ENCODE results near the gene FZD1. TPM values are rescaled to one million over a fixed set of nuclear protein-coding genes. Genes with fewer than 3 reads are reported as not detected.

The FZD1 gene
- total RNA-seq, 1 experiment from 2014 or later: 7.9 TPM

DNA sequence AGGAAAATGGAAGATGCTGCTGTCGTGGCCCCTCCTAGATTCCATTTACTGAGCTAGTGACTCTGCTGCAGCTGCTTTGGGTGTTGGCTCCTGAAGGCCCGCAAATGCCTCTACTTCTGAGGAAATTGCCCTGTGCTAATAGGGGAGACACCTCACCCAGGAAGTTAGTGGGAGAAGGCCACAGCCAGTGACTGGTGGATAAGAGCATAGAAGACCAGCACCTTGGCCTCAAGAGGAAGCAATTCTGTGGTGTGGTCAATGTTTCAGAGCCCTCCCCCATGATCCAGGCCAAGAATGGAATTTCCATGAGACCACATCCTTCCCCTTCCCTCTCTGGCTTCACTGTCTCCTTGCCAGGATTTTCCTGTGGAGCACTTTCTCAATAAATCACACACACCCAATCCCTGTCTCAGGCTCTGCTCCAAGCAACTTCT, 25.0 kb upstream of the FZD1 start:
- no peaks in the 10 kb centered on the region for H3K36me3 ChIP-seq (ENCODE audit: insufficient read depth, low read length)
- no peaks in the 10 kb centered on the region for H3K27me3 ChIP-seq (ENCODE audit: low read length)
- no peaks in the 10 kb centered on the region for H3K9me3 ChIP-seq (ENCODE audit: low read length)
- no peak for DNase-seq
- H3K4me3 ChIP-seq (ENCODE audit: low read length): no peak overlapping the region
- H3K79me2 ChIP-seq (ENCODE audit: low read length): no peaks in the 10 kb centered on the region
- no peaks in the 10 kb centered on the region for H3K9me2 ChIP-seq (replicated peaks; ENCODE audit: insufficient read depth, low read length)
- H3K4me2 ChIP-seq (ENCODE audit: low read depth, low read length, poor library complexity, severe bottlenecking): no peak overlapping the region
- H3K4me1 ChIP-seq (ENCODE audit: low read length): no peaks in the 10 kb centered on the region
- H4K20me1 ChIP-seq (ENCODE audit: insufficient read depth, low read depth, low read length): no peaks in the 10 kb centered on the region
- H3K9ac ChIP-seq (ENCODE audit: low read length): no peak overlapping the region
- no peak overlapping the region for H3K27ac ChIP-seq (ENCODE audit: low read length)
- no peak overlapping the region for H2AFZ ChIP-seq (ENCODE audit: low read length)

DNA sequence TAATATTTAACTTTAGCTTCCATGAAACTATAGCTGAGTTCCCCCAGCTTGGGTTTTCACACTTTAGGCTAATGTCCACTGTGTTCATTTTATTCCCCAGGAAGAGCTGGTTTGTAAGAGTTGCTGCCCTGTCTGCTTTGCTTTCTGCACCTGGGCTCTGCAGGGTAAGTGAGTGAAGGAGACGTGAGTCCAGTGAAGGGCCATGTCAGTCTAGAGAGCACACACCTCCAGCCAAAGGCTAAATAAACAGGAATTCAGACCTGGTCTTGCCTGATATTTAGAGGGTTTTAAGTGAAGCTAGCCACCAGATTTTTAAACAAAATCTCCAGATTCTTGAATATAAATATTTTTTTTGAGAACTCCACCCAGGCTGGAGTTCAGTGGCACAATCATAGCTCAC, 24.5 kb upstream of the FZD1 start:
- Histone ChIP-seq H3K4me1 (ENCODE audit: low read length) (no peaks in the 10 kb centered on the region), H4K20me1 (ENCODE audit: insufficient read depth, low read depth, low read length) (no peaks in the 10 kb centered on the region), H3K4me2 (ENCODE audit: low read depth, low read length, poor library complexity, severe bottlenecking) (no peak overlapping the region), H3K9me2 (replicated peaks; ENCODE audit: insufficient read depth, low read length) (no peaks in the 10 kb centered on the region), H3K79me2 (ENCODE audit: low read length) (no peaks in the 10 kb centered on the region), H3K27me3 (ENCODE audit: low read length) (no peaks in the 10 kb centered on the region), H2AFZ (ENCODE audit: low read length) (no peak overlapping the region), H3K9ac (ENCODE audit: low read length) (no peak overlapping the region), H3K9me3 (ENCODE audit: low read length) (no peaks in the 10 kb centered on the region), H3K36me3 (ENCODE audit: insufficient read depth, low read length) (no peaks in the 10 kb centered on the region), H3K27ac (ENCODE audit: low read length) (no peak overlapping the region), H3K4me3 (ENCODE audit: low read length) (no peak overlapping the region)
- no peak for DNase-seq

DNA sequence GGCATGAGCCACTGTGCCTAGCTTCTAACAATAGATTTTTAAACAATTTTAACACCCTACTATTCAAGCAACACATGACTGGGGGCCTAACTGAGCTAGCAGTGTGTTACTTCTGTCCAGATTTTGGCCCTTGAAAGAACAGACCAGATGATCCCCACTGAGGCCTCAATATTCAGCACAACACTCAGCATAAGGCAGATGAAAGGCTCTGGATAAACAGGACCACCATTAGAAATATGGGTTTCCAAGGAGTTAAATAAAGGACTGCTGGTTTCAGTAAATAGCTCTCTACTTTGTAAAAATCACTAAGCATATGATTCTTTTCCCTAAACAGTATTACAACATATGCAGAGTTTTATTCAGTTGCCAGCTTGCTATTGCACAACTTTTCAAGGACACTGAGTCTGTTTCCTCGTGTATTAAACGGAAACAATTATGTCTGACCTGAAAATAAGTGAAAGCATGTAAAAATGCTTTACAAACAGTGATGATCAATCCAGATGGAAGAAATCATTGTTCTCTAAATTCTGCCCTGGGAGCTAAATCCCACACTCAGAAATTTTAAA, 23.8 kb upstream of the FZD1 start:
- Histone ChIP-seq H3K9me2 (replicated peaks; ENCODE audit: insufficient read depth, low read length) (no peaks in the 10 kb centered on the region), H3K9me3 (ENCODE audit: low read length) (no peaks in the 10 kb centered on the region), H3K27me3 (ENCODE audit: low read length) (no peaks in the 10 kb centered on the region), H3K4me1 (ENCODE audit: low read length) (no peaks in the 10 kb centered on the region), H3K9ac (ENCODE audit: low read length) (no peak overlapping the region), H3K36me3 (ENCODE audit: insufficient read depth, low read length) (no peaks in the 10 kb centered on the region), H3K4me2 (ENCODE audit: low read depth, low read length, poor library complexity, severe bottlenecking) (no peak overlapping the region), H4K20me1 (ENCODE audit: insufficient read depth, low read depth, low read length) (no peaks in the 10 kb centered on the region), H3K79me2 (ENCODE audit: low read length) (no peaks in the 10 kb centered on the region), H3K4me3 (ENCODE audit: low read length) (no peak overlapping the region), H3K27ac (ENCODE audit: low read length) (no peak overlapping the region), H2AFZ (ENCODE audit: low read length) (no peak overlapping the region)
- no peak for DNase-seq

DNA sequence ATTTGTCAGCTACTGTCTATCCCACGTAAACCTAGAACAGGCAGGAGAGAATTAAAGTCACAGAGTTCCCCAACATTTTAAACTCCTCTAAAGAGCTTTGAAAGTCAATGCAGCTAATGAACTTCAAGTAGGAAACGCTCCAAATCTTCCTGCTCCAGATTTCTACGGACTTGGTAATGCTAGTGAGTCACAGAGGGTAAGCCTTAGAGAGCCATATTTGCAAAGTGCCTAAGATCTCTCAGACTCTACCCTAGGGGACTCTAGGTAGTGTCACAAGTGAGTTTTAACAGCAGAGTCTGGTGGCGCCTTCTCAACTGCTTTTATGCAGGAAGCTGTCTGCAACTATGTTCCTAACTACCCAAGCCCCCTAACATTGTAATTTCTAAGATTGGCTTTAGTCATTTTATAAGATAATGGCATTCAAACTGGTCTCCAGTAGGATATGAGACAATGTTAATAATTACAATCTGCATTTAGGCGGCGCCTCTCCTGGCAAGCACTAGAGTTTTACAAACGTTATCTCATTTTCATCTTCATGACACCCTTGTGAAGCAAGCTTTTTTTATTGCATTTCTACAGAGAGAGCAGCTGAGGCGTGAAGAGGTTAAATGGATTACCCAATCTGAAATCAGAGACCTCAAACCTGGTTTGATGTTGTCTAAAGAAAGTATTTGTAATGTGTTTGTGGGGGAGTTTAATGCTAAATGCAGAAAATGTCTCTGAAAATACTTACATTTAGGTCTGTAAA, 22.0 kb upstream of the FZD1 start:
- Histone ChIP-seq H3K27me3 (ENCODE audit: low read length) (no peaks in the 10 kb centered on the region), H3K79me2 (ENCODE audit: low read length) (no peaks in the 10 kb centered on the region), H3K9ac (ENCODE audit: low read length) (no peak overlapping the region), H2AFZ (ENCODE audit: low read length) (no peak overlapping the region), H3K4me2 (ENCODE audit: low read depth, low read length, poor library complexity, severe bottlenecking) (no peak overlapping the region), H3K9me3 (ENCODE audit: low read length) (no peaks in the 10 kb centered on the region), H3K4me1 (ENCODE audit: low read length) (no peaks in the 10 kb centered on the region), H3K9me2 (replicated peaks; ENCODE audit: insufficient read depth, low read length) (no peaks in the 10 kb centered on the region), H4K20me1 (ENCODE audit: insufficient read depth, low read depth, low read length) (no peaks in the 10 kb centered on the region), H3K36me3 (ENCODE audit: insufficient read depth, low read length) (no peaks in the 10 kb centered on the region), H3K4me3 (ENCODE audit: low read length) (no peak overlapping the region), H3K27ac (ENCODE audit: low read length) (no peak overlapping the region)
- no peak for DNase-seq

DNA sequence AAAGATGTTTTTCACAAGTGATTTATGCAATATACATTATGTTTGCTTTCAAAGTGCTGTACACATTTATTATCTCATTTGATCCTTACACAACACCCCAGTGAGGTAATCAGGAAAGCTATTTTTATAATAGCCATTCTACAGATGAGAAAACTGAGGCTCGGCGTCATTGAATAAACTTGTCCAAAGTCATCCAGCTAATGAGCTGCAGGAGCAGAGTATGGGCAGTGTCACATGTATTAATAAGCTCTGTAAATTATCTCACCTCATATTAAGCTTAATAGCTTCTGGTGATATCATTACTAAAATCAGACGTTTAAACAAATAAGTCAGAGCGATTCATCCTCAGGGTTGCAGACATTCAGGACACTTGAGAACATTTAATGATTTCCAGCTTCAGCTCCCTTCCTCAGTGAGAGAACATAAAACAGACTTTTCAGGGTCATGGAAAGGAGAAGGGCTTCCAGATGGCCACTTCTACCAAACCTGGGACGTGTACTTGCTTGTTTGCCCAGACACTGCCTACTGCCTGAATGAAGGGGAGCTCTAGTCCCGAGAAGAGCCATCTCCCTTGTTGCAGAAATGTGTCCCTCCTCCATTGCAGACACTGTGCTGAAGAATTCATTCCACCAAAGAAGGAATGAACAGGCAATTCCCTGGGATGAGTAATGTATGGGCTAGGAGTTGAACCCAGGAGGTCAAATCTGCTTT, 20.5 kb upstream of the FZD1 start:
- H2AFZ ChIP-seq (ENCODE audit: low read length): no peak overlapping the region
- no peaks in the 10 kb centered on the region for H3K27me3 ChIP-seq (ENCODE audit: low read length)
- H3K9me2 ChIP-seq (replicated peaks; ENCODE audit: insufficient read depth, low read length): no peaks in the 10 kb centered on the region
- no peak overlapping the region for H3K4me2 ChIP-seq (ENCODE audit: low read depth, low read length, poor library complexity, severe bottlenecking)
- H3K4me1 ChIP-seq (ENCODE audit: low read length): no peaks in the 10 kb centered on the region
- H3K9me3 ChIP-seq (ENCODE audit: low read length): no peaks in the 10 kb centered on the region
- no peaks in the 10 kb centered on the region for H4K20me1 ChIP-seq (ENCODE audit: insufficient read depth, low read depth, low read length)
- no peak overlapping the region for H3K27ac ChIP-seq (ENCODE audit: low read length)
- no peaks in the 10 kb centered on the region for H3K79me2 ChIP-seq (ENCODE audit: low read length)
- H3K36me3 ChIP-seq (ENCODE audit: insufficient read depth, low read length): no peaks in the 10 kb centered on the region
- H3K4me3 ChIP-seq (ENCODE audit: low read length): no peak overlapping the region
- no peak for DNase-seq
- H3K9ac ChIP-seq (ENCODE audit: low read length): no peak overlapping the region

DNA sequence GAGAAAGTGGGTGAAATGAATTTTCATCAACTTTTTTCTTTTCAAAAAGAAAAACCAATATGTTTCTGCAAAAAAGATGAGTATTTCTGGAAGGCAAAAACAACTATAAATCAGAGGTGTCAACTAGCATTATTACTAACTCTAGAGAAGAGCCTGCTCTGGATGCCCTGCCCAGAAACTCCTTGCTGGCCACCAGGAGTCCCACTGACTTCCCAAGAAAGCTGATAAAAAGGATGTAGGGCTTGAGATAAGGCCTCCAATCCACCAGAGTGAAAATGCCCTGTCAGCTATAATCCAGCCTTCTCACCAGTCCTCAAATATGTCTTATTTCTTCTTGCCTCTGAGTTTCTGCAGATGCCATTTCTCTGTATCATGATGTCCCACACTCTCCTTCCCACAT, 16.7 kb upstream of the FZD1 start:
- H3K27ac ChIP-seq (ENCODE audit: low read length): no peak overlapping the region
- no peaks in the 10 kb centered on the region for H3K36me3 ChIP-seq (ENCODE audit: insufficient read depth, low read length)
- H3K27me3 ChIP-seq (ENCODE audit: low read length): no peaks in the 10 kb centered on the region
- no peak for DNase-seq
- no peak overlapping the region for H3K4me2 ChIP-seq (ENCODE audit: low read depth, low read length, poor library complexity, severe bottlenecking)
- H2AFZ ChIP-seq (ENCODE audit: low read length): no peak overlapping the region
- no peak overlapping the region for H3K9ac ChIP-seq (ENCODE audit: low read length)
- H3K79me2 ChIP-seq (ENCODE audit: low read length): no peaks in the 10 kb centered on the region
- no peak overlapping the region for H3K4me3 ChIP-seq (ENCODE audit: low read length)
- no peaks in the 10 kb centered on the region for H4K20me1 ChIP-seq (ENCODE audit: insufficient read depth, low read depth, low read length)
- no peaks in the 10 kb centered on the region for H3K9me2 ChIP-seq (replicated peaks; ENCODE audit: insufficient read depth, low read length)
- no peaks in the 10 kb centered on the region for H3K9me3 ChIP-seq (ENCODE audit: low read length)
- H3K4me1 ChIP-seq (ENCODE audit: low read length): no peaks in the 10 kb centered on the region

DNA sequence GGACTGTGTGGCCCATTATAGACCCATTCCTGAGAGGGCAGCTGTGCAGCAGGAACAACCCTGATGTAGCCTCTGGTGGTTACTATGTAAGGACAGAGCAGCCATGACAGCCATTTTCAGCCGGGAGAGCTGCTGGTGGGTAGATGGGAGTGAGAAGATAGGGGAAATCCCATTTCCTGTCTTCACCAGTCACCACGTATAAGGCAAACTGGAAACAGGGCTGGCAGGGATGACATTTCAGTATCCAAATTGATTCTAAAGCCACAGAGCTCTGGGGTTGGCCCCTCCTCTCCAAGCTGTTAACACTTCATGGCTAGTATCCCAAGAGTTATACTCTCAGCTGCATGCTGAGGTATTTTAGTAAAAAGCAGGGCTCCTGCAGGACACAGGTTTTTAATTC, 15.2 kb upstream of the FZD1 start:
- no peaks in the 10 kb centered on the region for H4K20me1 ChIP-seq (ENCODE audit: insufficient read depth, low read depth, low read length)
- H3K27me3 ChIP-seq (ENCODE audit: low read length): no peaks in the 10 kb centered on the region
- no peaks in the 10 kb centered on the region for H3K9me2 ChIP-seq (replicated peaks; ENCODE audit: insufficient read depth, low read length)
- no peak overlapping the region for H3K4me2 ChIP-seq (ENCODE audit: low read depth, low read length, poor library complexity, severe bottlenecking)
- DNase-seq: no peak
- no peaks in the 10 kb centered on the region for H3K79me2 ChIP-seq (ENCODE audit: low read length)
- no peak overlapping the region for H3K4me3 ChIP-seq (ENCODE audit: low read length)
- no peaks in the 10 kb centered on the region for H3K4me1 ChIP-seq (ENCODE audit: low read length)
- no peak overlapping the region for H3K9ac ChIP-seq (ENCODE audit: low read length)
- no peaks in the 10 kb centered on the region for H3K9me3 ChIP-seq (ENCODE audit: low read length)
- no peak overlapping the region for H2AFZ ChIP-seq (ENCODE audit: low read length)
- H3K36me3 ChIP-seq (ENCODE audit: insufficient read depth, low read length): no peaks in the 10 kb centered on the region
- no peak overlapping the region for H3K27ac ChIP-seq (ENCODE audit: low read length)

DNA sequence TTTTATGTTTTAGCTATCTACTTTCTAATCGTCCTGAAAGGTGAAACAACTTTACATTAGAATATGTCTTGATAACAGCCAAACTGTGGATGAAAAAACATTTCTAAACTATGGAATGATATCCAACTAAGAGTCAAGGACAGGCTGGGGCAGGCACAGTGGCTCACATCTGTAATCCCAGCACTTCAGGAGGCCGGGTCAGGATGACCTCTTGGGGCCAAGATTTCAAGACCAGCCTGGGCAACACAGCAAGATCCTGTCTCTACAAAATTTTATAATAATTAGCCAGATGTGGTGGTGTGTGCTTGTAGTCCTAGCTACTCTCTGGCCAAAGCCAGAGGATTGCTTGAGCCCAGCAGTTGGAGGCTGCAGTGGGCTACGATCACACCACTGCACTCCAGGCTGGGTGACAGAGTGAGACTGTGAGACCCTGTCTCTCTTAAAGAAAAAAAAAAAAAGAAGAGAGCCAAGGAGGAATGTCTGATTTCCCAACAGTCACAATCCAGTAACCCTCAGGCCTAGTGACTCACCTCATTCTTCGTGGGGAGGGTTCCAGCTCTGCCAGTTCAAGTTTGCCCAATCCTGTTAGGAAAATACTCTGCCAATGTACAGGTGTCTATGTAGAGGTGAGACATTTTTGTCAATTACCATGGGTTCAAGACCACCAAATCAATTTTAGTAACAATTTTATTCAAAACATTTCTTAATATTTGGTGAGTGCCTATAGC, 14.6 kb upstream of the FZD1 start:
- Histone ChIP-seq H3K27ac (ENCODE audit: low read length) (no peak overlapping the region), H3K27me3 (ENCODE audit: low read length) (no peaks in the 10 kb centered on the region), H3K4me2 (ENCODE audit: low read depth, low read length, poor library complexity, severe bottlenecking) (no peak overlapping the region), H3K9me3 (ENCODE audit: low read length) (no peaks in the 10 kb centered on the region), H3K9me2 (replicated peaks; ENCODE audit: insufficient read depth, low read length) (no peaks in the 10 kb centered on the region), H2AFZ (ENCODE audit: low read length) (no peak overlapping the region), H3K9ac (ENCODE audit: low read length) (no peak overlapping the region), H3K36me3 (ENCODE audit: insufficient read depth, low read length) (no peaks in the 10 kb centered on the region), H3K4me1 (ENCODE audit: low read length) (no peaks in the 10 kb centered on the region), H3K79me2 (ENCODE audit: low read length) (no peaks in the 10 kb centered on the region), H4K20me1 (ENCODE audit: insufficient read depth, low read depth, low read length) (no peaks in the 10 kb centered on the region), H3K4me3 (ENCODE audit: low read length) (no peak overlapping the region)
- no peak for DNase-seq
